Nephron (organoid): ENCODE results near the gene PRRG2.

Experiments
- H3K27ac Mint-ChIP-seq, 3 experiments: 2 replicates each; pipeline ENCODE4 v1.8.0; 2020; ENCODE audit warnings: mixed read lengths in 3 of 3, mild to moderate bottlenecking in 2 of 3, moderate library complexity in 1 of 3
- H3K27me3 Mint-ChIP-seq: 2 replicates; pipeline ENCODE4 v1.8.0; 2021; ENCODE audit warnings: low read depth, mild to moderate bottlenecking, moderate library complexity, mixed read lengths
- H3K36me3 Mint-ChIP-seq: 2 replicates; pipeline ENCODE4 v1.8.0; 2020; ENCODE audit warnings: low read depth, mixed read lengths
- H3K4me1 Mint-ChIP-seq: 2 replicates; pipeline ENCODE4 v1.8.0; 2020; ENCODE audit warnings: mixed read lengths
- H3K4me3 Mint-ChIP-seq, 3 experiments: 2 replicates each; pipeline ENCODE4 v1.8.0; 2020; ENCODE audit warnings: mild to moderate bottlenecking in 3 of 3, mixed read lengths in 3 of 3, moderate library complexity in 2 of 3
- H3K9me3 Mint-ChIP-seq: 2 replicates; pipeline ENCODE4 v1.8.0; 2020; ENCODE audit warnings: mixed read lengths
- CTCF ChIP-seq, 3 experiments: fragments of 200-600 bp; sonication (generic); IDR thresholded peaks; one replicate each; pipeline ENCODE4 v1.5.0; 2021; ENCODE audit warnings: antibody characterized with exemption in 3 of 3; ENCODE audit not compliant: unreplicated experiment in 3 of 3

PRRG2 gene

GRCh38 chr19:49559443-49559842, 21.7 kb upstream of the PRRG2 start:
- no peak overlapping the region for H3K4me3 Mint-ChIP-seq
- no peak for TF ChIP-seq CTCF (IDR thresholded peaks at IDR 0.05; ENCODE audit: unreplicated experiment in 3 of 3)
- H3K4me1 Mint-ChIP-seq = no peaks in the 10 kb centered on the region

GRCh38 chr19:49559928-49560327, 21.2 kb upstream of the PRRG2 start:
- peaks cover under 1% of the 10 kb centered on the region for H3K27me3 Mint-ChIP-seq
- H3K27ac Mint-ChIP-seq = no peak overlapping the region
- no peak for TF ChIP-seq CTCF (IDR thresholded peaks at IDR 0.05; ENCODE audit: unreplicated experiment in 3 of 3)
- H3K36me3 Mint-ChIP-seq = peaks cover 41% of the 10 kb centered on the region
- H3K9me3 Mint-ChIP-seq = no peaks in the 10 kb centered on the region
- H3K4me3 Mint-ChIP-seq = no peak overlapping the region
- H3K4me1 Mint-ChIP-seq = no peaks in the 10 kb centered on the region

More at GRCh38 chr19:49559443-49559842, 21.7 kb upstream of the PRRG2 start:
- Mint-ChIP-seq H3K27ac (no peak overlapping the region), H3K36me3 (peaks cover 43% of the 10 kb centered on the region), H3K9me3 (no peaks in the 10 kb centered on the region), H3K27me3 (peaks cover 3% of the 10 kb centered on the region)

- peaks cover 40% of the 10 kb centered on the region for H3K36me3 Mint-ChIP-seq
- H3K4me3 Mint-ChIP-seq = no peak overlapping the region
- no peak overlapping the region for H3K27ac Mint-ChIP-seq
- no peaks in the 10 kb centered on the region for H3K27me3 Mint-ChIP-seq
- H3K9me3 Mint-ChIP-seq = no peaks in the 10 kb centered on the region
- H3K4me1 Mint-ChIP-seq = peaks cover 4% of the 10 kb centered on the region
- TF ChIP-seq CTCF (IDR thresholded peaks at IDR 0.05; ENCODE audit: unreplicated experiment in 3 of 3) = no peak
These were observed 20.7 kb upstream of the PRRG2 start for GRCh38 chr19:49560358-49560900.

GRCh38 chr19:49564616-49565045, 16.5 kb upstream of the PRRG2 start:
- H3K27me3 Mint-ChIP-seq = no peaks in the 10 kb centered on the region

GRCh38 chr19:49565261-49565660, 15.9 kb upstream of the PRRG2 start:
- no peak for TF ChIP-seq CTCF (IDR thresholded peaks at IDR 0.05; ENCODE audit: unreplicated experiment in 3 of 3)
- H3K9me3 Mint-ChIP-seq = no peaks in the 10 kb centered on the region
- H3K4me1 Mint-ChIP-seq = peaks cover 17% of the 10 kb centered on the region
- no peak overlapping the region for H3K27ac Mint-ChIP-seq
- H3K4me3 Mint-ChIP-seq = no peak overlapping the region
- no peaks in the 10 kb centered on the region for H3K27me3 Mint-ChIP-seq
- peaks cover 11% of the 10 kb centered on the region for H3K36me3 Mint-ChIP-seq

More at GRCh38 chr19:49564616-49565045, 16.5 kb upstream of the PRRG2 start:
- H3K4me1 Mint-ChIP-seq = peaks cover 13% of the 10 kb centered on the region
- no peaks in the 10 kb centered on the region for H3K9me3 Mint-ChIP-seq
- H3K27ac Mint-ChIP-seq = no peak overlapping the region
- no peak for TF ChIP-seq CTCF (IDR thresholded peaks at IDR 0.05; ENCODE audit: unreplicated experiment in 3 of 3)
- H3K4me3 Mint-ChIP-seq = no peak overlapping the region
- H3K36me3 Mint-ChIP-seq = peaks cover 15% of the 10 kb centered on the region

GRCh38 chr19:49566302-49566701, 14.8 kb upstream of the PRRG2 start:
- Mint-ChIP-seq H3K27ac (no peak overlapping the region), H3K27me3 (no peaks in the 10 kb centered on the region), H3K9me3 (no peaks in the 10 kb centered on the region), H3K4me1 (peaks cover 25% of the 10 kb centered on the region), H3K36me3 (peaks cover 10% of the 10 kb centered on the region), H3K4me3 (no peak overlapping the region)
- TF ChIP-seq CTCF (IDR thresholded peaks at IDR 0.05; ENCODE audit: unreplicated experiment in 3 of 3) = no peak
